Right renal pelvis (tissue), 4 donors: ENCODE measurements around the gene TRHDE. TPM values are rescaled to one million over a fixed set of nuclear protein-coding genes. Genes with fewer than 3 reads are reported as not detected.

ENCODE experiments used
- DNase-seq, 4 donors: peaks; one replicate each; pipeline ENCODE4 v3.0.0-alpha.2; 2013; ENCODE audit warnings: low read depth in 4 of 4, low spot score in 3 of 4, missing footprints in 1 of 4
- polyA plus RNA-seq, 4 donors: library from polyadenylated mRNA; unstranded; fragments of 120-200 nt; gene quantifications; one replicate each; pipeline ENCODE4 v1.2.1, GENCODE V29; 2013; ENCODE audit not compliant: insufficient read length in 4 of 4

Gene TRHDE
- polyA plus RNA-seq, 4 donors = 26.4 to 29.4 (median 28.0) TPM

- no peak for DNase-seq
Observed at GRCh38 chr12:72433298-72433697, 161.1 kb downstream of the TRHDE start.

- no peak for DNase-seq
Observed at GRCh38 chr12:72434999-72435398, 162.8 kb downstream of the TRHDE start.

- no peak for DNase-seq
Observed at GRCh38 chr12:72442217-72442616, 170.0 kb downstream of the TRHDE start.

- no peak for DNase-seq
Observed at GRCh38 chr12:72444125-72444524, 172.0 kb downstream of the TRHDE start.

- no peak for DNase-seq
Observed at GRCh38 chr12:72444566-72444965, 172.4 kb downstream of the TRHDE start.

GRCh38 chr12:72448089-72448488 lies 175.9 kb downstream of the TRHDE start:
- DNase-seq = no peak

GRCh38 chr12:72448805-72449204 lies 176.6 kb downstream of the TRHDE start:
- DNase-seq = no peak

- no peak for DNase-seq
Observed at GRCh38 chr12:72453066-72453465, 180.9 kb downstream of the TRHDE start.

GRCh38 chr12:72453550-72453949 lies 181.4 kb downstream of the TRHDE start:
- DNase-seq = no peak

- no peak for DNase-seq
Observed at GRCh38 chr12:72464471-72464870, 192.3 kb downstream of the TRHDE start.

- DNase-seq = no peak
Observed at GRCh38 chr12:72465155-72465554, 193.0 kb downstream of the TRHDE start.

- DNase-seq = no peak
Observed at GRCh38 chr12:72465940-72466630, 193.9 kb downstream of the TRHDE start.

- no peak for DNase-seq
Observed at GRCh38 chr12:72467985-72468384, 195.8 kb downstream of the TRHDE start.

- DNase-seq = no peak
Observed at GRCh38 chr12:72468505-72468904, 196.3 kb downstream of the TRHDE start.

GRCh38 chr12:72471806-72472205 lies 199.6 kb downstream of the TRHDE start:
- DNase-seq = peak in 3 of 4 donors; percentile 1 to 22 (median 20)

GRCh38 chr12:72472350-72472749 lies 200.2 kb downstream of the TRHDE start:
- DNase-seq = no peak

- DNase-seq = no peak
Observed at GRCh38 chr12:72476301-72476700, 204.1 kb downstream of the TRHDE start.

- no peak for DNase-seq
Observed at GRCh38 chr12:72485017-72485701, 213.0 kb downstream of the TRHDE start.

- DNase-seq = no peak
Observed at GRCh38 chr12:72491426-72491825, 219.3 kb downstream of the TRHDE start.

GRCh38 chr12:72493407-72493806 lies 221.2 kb downstream of the TRHDE start:
- no peak for DNase-seq

- DNase-seq = no peak
Observed at GRCh38 chr12:72498354-72498753, 226.2 kb downstream of the TRHDE start.

GRCh38 chr12:72499244-72499643 lies 227.1 kb downstream of the TRHDE start:
- DNase-seq = no peak
